NCI-H146 treated with DMSO at 0.1 percent for 48 hours (cell line): ENCODE results near the gene ANKRD37.
"Not testable (repeated sequence)": the region's sequence is repeated elsewhere in the genome, so short reads cannot be mapped to it uniquely, and the experiment has no call there.

ENCODE experiments used
- DNase-seq: peaks from one replicate; lab custom pipeline; 2025; ENCODE audit not compliant: unreplicated experiment; lab: John Stamatoyannopoulos, UW

ANKRD37 gene, protein sequence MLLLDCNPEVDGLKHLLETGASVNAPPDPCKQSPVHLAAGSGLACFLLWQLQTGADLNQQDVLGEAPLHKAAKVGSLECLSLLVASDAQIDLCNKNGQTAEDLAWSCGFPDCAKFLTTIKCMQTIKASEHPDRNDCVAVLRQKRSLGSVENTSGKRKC

DNA sequence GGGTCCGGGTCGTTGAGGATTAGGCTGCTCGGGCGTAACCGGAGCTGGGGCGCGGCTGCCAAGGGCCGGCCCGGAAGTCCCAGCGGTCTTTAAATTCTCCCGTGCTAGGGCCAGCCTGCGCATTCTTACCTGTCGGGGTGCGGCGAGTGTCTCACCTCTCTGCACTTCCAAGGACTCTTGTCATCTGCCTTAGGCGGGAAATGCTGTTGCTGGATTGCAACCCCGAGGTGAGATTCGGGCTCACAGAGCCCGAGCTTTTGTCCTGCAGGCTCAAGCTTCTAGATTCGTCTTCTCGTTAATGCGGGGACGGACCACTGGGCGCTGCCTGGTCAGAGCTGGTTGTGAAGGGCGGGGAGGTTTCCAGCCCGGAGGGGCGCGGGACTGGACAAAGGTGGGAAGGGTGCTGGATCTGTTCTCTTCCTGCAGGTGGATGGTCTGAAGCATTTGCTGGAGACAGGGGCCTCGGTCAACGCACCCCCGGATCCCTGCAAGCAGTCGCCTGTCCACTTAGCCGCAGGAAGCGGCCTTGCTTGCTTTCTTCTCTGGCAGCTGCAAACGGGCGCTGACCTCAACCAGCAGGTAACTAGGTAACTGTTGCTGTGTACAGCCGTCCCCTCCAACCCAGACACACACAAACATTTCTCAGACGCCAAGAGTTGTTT, at the start of gene ANKRD37:
ANKRD37 (plus strand) TSS at position 118 of the 662 bp plus-strand sequence; CDS start at position 201, 83 bp downstream.
- DNase-seq: peak; percentile 55

DNA sequence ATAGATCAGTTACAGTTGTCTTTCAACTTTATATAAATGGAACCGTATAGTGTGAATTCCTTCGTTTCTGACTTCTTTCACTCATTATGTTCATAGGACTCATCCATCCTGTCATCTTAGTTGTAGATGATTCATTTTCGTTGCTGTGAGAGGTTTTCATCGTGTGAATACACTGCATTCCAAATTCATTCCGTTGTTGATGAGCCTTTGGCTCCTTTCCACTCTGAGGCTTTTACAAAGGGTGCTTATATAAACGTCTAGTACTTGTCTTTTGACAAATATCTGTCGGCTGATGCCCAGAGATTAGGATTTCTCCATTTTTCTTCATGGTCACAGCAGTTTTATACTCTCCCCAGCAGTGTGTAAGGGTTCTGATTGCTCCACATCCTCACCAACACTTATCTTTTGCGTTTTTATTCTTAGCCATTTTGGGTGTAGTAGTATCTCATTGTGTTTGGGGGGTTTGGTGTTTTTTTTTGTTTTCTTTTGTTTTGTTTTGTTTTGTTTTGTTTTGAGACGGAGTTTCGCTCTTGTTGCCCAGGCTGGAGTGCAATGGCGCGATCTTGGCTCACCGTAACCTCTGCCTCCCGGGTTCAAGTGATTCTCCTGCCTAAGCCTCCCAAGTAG, 49.6 kb upstream of the ANKRD37 start:
- no peak for DNase-seq

DNA sequence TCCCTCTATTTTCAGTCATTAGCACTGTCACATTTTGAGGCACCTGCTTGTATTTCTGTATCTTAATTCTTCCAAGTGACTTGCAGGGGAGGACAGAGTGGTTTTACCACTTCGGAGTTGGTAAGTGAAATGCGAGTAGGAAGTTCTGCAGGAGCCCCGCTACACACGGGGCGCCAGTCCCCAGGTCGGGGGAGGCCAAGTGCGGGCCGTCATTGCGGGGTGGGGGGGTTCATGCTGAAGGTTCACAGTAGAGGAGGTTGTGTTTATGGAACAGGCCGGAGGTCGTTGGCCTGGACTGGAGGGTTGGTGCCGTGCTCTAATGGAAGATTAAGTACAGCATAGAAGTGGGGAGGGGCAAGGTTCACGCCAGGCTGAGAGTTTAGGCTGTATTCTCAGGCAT, 45.0 kb upstream of the ANKRD37 start:
- DNase-seq: no peak

DNA sequence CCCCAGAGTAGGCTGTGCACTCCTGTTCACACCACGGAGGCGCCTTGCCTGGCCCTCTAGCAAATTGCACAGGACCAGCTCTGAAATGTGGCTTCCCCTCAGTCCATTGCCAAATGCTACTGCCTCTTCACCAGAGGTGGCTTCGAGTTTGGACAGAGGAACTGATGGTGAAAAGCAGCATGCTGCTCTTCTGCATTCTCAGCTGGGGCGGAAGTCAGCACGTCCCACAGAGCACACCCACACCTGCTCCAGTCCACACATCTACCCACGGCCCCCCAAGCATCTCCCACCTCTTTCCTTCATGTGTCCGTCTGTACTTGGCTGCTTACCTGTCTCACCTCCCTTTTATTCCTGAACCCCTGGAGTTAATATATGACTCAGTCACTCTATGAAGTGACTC, 44.4 kb upstream of the ANKRD37 start:
- DNase-seq: no peak

DNA sequence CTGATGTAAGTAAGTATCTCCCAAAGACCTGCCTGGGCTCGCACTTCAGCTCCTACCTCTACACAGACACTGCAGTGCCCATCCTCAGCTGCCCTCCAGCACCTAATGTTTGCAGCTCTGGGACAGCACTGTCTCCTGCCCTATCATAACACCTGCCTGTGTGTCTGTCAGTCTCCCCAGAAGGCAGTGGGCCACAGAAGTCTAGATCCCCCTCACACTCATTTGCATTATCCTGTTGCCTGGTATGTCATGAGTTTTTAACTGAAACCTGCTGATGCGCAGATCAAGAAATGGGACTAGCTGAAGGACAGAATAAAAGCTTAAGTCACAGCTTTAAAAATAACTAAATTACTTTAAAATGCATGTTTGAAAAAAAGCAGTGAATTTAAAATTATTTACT, 43.9 kb upstream of the ANKRD37 start:
- DNase-seq: no peak

DNA sequence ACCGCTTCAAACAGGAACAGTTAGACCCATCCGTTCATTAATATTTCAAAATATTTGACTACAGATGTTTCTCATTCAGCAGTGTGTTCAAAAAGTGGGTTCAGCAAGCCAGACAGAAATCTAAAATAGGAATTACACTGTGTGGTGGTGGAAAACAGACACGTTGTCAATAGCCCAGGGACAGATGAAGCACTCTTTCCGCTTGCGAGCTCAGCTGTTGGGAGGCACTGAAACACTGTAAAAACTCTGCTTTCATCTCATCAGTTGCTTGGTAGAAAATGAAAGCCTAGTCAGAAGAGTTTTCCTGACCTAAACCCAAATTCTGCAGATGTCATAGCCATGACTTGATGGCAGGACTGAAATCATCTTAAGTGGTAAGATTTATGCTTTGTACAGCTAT, 39.4 kb upstream of the ANKRD37 start:
- no peak for DNase-seq

DNA sequence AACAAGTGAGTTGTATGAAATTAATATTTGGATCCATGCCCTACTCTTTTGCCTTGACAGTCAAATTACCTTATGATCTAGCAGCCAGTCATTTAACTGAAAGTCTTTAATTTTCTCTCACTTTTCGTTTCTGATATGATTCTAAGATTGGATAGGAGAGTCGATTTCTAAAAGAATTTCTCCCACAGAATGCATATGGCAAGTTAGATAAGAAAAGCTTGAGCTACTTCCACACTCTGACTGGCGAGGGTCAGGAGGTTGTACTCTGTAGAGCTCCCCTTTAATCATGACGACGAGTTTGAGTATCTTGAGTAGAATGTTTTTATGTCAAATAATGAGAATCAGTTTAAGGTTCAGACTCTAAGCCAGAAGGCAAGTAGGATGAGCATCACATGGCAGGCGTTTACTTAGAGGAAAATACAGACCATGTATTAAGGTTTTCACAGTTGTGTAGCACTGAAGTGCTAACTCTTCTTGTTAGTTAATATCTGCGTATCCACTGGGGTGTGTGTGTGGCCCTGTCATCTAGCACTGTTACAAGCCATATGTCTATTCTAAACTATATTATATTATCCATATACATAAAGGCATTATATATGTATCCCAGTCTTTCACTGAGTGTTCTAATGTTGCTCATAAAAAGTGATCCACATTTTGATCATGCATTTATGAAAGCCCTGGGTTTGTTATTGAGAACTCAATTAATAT, 38.8 kb upstream of the ANKRD37 start:
- no peak for DNase-seq

DNA sequence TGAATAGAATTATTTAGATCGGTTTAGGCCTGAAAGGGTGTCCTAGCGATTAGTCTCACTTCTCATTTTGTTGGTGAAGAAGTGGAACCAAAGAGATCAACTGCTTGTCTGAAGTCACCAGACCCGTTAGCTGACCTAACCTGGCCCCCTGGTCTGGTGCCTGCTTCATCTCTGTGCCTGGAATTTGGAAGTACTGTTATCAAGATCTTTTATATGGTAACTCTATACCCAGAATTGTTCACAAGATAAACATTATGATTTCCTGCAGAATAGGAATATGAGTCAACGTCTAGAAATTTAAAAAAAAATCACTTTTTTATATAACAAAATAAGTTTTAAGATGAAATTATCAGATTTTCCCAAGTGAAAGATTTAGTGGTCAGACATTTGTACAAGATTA, 38.1 kb upstream of the ANKRD37 start:
- no peak for DNase-seq

DNA sequence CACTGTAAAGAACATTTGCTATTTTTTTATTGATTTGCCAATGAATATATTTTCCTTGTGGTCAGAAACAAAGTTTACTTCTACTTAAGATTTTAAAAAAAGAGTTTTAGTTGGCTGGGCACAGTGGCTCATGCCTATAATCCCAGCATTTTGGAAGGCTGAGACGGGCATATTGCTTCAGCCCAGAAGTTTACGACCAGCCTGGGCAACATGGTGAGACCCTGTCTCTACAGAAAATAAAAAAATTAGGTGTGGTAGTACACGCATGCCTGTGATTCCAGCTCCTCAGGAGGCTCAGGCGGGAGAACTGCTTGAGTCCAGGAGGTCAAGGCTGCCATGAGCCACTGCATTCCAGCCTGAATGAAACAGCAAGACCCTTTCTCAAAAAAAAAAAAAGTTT, 37.7 kb upstream of the ANKRD37 start:
- no peak for DNase-seq

DNA sequence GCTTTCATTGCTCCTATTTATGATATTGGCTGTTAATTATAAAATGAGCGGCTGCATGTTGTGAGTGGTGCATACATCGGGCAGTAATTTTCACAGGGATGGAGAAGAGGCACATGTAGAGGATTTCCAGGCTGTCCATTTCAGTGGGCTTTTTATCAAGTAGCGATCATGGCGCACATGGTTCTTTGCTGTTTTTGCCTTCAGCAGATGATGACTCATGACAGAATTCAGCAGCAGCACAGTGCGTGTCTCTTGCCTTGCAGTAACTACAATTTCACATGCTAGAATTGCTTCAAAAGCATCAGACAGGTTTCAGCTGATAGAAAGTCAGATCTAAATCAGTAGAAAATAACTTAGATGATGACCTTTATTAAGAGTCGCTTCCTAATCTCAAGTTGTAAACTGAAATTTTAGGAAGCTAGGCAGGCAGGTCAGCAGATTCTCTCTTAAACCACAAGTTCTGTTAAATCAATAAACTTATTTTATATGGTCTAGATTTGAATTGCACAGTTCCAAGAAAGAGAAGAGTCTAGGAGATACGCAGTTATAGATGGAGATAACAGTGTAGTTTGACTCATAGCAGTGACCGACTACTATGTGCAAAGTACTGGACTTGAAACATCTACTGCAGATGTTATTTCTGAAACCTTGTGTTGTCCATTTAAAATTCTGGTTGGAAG, 36.7 kb upstream of the ANKRD37 start:
- no peak for DNase-seq

DNA sequence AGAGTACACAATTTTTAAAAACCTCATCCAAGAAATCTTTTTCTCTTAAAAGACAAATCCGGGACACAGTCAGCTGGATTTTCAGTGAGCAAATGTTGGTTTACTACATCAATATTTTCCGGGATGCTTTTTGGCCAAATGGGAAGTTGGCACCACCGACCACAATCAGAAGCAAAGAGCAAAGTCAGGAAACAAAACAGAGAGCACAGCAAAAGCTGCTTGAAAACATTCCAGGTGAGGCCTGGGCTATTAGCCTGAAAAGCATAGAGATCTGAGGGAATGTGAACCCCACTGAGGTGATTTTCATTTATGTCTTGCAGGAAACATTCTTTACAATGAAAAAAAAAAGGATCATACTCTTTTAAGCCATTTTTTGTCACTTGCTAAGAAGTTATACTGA, 34.8 kb upstream of the ANKRD37 start:
- no peak for DNase-seq

DNA sequence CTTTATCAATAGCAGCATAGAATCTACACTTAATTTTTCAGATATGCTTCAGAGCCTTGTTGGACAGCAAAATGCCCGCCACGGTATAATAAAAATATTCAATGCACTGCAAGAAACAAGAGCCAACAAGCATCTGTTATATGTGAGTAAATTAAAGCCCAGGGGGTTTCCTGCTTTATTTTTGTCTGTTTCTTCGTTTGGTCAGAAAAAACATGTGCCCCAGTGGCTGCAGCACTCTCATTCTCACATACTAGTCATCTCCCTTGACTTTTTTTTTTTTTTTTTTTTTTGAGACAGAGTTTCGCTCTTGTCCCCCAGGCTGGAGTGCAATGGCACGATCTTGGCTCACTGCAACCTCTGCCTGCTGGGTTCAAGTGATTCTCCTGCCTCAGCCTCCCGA, 34.1 kb upstream of the ANKRD37 start:
- not testable (repeated sequence) for DNase-seq

DNA sequence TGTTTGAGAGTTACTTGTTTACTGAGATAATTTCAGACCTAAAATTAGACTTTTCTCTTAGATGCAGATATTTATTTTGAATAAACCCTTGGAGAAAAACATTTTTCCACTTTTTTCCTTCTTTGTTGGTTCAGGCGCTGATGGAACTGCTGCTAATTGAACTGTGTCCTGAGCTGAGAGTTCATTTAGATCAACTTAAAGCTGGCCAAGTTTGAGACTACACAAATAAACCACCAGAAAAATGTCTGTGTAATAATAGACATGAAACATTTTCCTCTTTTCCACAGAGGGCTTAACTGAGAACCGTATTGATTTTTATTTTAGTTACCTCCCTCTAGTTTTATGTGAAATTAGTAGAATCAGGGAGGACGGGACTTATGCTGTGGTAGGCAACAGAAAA, 33.4 kb upstream of the ANKRD37 start:
- DNase-seq: no peak

DNA sequence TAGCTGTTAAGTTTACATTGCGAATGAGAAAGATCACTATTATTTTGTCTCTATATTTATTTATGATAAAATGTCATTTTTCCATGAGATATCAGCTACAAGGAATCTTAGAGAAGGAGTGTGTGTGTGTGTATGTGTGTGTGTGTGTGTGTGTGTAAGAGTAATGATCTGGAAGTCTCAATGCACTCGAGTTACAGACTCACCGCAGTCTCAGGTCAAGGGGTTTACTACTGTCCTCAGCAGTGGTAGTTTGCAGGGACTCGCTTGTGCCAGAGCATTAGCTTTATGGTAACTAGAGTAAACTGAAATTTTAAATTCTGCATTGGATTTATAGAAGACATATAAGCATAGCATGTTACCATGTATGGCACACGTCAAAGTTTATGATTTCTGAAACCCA, 31.8 kb upstream of the ANKRD37 start:
- no peak for DNase-seq

DNA sequence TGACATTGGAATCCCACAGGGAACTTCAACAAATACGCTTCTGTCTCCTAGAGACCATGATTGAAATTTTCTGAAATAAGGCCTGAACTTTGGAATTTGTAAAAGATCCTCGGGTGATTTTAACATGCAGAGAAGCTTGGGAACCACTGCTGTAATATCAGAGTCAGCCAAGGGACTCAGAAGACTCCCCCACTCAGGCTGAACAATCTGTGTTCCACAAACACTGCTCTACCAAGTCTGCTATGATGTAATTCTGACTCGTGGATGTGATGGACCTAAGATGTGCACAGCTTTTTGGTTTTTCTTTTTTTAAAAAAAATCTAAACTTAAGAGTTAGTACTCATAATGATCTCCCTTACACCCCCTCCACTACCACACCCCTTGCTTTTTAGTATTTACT, 26.9 kb upstream of the ANKRD37 start:
- no peak for DNase-seq

DNA sequence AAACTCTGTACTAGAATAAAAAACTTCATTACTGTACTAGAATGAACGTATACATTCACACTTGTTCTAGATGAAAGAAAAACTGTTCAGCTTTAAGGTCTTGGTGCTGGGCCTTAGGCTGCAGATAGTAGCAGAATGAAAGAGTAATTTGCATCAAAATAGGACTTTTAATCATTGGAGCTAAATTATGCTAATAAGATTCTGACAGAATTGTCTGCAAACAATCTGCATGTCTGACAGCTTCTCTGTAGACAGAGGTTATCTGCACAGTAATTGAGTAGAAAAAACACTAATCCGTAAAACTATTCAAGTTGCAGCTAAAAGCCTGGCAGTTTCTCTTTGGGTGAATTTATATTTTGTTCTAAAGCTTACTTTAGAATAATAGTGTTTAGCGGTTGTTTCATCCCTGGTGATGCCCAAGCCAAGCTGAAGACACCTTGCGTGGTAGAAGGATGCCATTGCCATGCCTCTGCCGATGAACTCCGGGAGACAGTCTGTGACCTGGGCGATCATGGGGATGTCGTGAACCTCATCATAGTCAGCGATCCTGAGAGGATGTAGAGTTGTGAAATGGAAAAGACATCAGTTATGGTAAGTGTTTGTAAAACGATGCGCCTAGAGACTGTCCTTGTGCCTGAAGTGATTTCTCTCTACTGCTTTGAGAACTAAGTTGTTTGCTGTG, 26.2 kb upstream of the ANKRD37 start:
- DNase-seq: no peak

DNA sequence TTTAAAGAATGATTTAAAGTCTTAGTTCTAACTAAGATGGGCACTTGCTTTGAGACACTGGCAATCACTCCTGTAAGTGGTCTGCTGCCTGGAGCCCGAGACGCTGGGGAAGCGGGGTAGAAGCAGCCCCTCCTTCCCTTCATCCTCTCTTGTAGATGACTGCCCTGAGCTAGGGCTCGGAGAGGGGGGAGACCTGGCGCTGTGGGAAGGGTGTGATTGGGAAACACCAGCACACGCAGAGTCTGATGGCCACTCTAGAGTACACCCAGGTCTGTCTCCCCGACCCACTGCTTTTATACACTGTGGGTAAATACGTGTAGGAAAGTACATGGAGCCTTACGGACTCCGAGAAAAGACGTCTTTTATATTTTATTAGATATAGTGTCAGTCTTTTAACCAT, 24.9 kb upstream of the ANKRD37 start:
- no peak for DNase-seq

DNA sequence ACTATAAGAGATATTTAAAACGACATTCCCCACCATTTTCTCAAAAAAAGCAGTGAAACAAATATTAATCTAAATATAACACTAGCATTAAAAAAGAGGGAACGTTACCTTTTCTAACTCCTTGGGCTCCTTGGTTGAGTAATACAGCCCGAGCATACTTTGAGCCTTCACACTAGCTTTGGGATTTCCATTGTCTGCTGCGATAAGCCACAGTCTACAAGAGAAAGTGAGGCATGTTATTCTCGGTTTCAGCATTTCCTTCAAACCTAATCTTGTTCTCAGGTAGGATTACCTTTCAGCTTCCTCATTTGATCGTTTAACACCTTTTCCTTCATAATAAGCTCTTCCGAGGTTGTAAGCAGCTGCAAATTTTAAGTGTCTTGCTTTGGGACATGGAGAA, 22.6 kb upstream of the ANKRD37 start:
- no peak for DNase-seq

DNA sequence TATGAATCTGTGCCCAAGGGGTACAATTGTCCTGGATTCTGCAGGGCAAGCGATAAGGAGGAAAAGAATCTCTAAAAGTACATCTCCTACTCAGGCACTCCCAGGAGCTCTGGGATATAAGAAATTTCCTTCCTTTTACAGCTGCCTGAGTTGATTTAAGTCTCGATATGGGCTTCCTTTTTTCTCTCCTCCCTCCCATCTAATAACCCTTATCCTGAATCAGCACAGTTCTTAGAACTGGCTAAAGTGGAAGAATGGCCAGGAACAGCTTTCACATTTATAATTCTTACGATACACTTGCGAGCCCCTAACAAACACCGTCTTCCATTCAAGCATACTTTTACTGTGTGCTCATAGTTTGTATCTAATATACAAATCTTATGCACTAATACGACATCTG, 22.1 kb upstream of the ANKRD37 start:
- DNase-seq: no peak

DNA sequence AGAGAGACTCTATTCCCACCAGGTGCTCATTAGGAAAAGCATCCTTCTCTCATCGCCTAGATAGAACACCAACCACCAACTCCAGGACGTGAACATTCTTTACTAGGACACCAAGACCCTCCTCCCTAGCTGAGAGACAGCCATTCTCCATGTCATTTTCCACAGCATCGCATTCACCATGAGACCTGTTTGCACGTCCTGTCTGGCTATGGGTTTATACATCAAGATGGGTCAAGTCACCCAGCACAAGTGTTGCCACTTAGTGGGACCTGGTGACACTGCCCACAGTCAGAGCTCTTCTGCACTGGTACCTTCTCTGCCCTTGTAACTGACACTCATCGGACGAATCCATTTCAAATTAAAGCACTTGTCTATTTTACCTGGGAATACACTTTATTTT, 18.4 kb upstream of the ANKRD37 start:
- DNase-seq: no peak
